ENCODE measurements around the gene PKM. TPM values are rescaled to one million over a fixed set of nuclear protein-coding genes. Genes with fewer than 3 reads are reported as not detected.

Gene PKM
- total and polyA plus RNA-seq, 9 of the 15 experiments (the other 6 are each of a cell fraction or from before 2014, with no cell fraction given) = 140 to 825 (median 383) TPM

- TF ChIP-seq CHD7 (IDR thresholded peaks at IDR 0.05; ENCODE audit: low read depth, low read length) = no peak
- no peak for TF ChIP-seq REST (IDR thresholded peaks at IDR 0.05; ENCODE audit: borderline replicate concordance)
- no peak for TF ChIP-seq REST (CRISPR knock-in tag; IDR thresholded peaks at IDR 0.05; ENCODE audit: low read depth)
- TF ChIP-seq THRAP3 (IDR thresholded peaks at IDR 0.05; ENCODE audit: borderline replicate concordance) = no peak
- TF ChIP-seq SNIP1 (IDR thresholded peaks at IDR 0.05; ENCODE audit: low read depth) = no peak
- no peak for TF ChIP-seq MAFF (IDR thresholded peaks at IDR 0.05; ENCODE audit: low read length)
- TF ChIP-seq PHTF2 (CRISPR knock-in tag; IDR thresholded peaks at IDR 0.05) = no peak
- TF ChIP-seq HDAC6 (IDR thresholded peaks at IDR 0.05; ENCODE audit: low read depth, low read length) = no peak
Observed at GRCh38 chr15:72231833-72232478, 966 bp upstream of the PKM start (continued).
